GM20000 (cell line): ENCODE measurements around the gene TMEM39B.
"Not testable (repeated sequence)": the region's sequence is repeated elsewhere in the genome, so short reads cannot be mapped to it uniquely, and the experiment has no call there.

Experiments used
- DNase-seq: peaks from one replicate; pipeline ENCODE4 v3.0.0; 2012; ENCODE audit warnings: low spot score
- CTCF ChIP-seq: IDR thresholded peaks from 2 replicates; pipeline ENCODE4 v1.5.1; 2012; ENCODE audit warnings: mild to moderate bottlenecking, control low read depth; ENCODE audit errors: extremely low read depth, missing control alignments

The TMEM39B gene

DNA sequence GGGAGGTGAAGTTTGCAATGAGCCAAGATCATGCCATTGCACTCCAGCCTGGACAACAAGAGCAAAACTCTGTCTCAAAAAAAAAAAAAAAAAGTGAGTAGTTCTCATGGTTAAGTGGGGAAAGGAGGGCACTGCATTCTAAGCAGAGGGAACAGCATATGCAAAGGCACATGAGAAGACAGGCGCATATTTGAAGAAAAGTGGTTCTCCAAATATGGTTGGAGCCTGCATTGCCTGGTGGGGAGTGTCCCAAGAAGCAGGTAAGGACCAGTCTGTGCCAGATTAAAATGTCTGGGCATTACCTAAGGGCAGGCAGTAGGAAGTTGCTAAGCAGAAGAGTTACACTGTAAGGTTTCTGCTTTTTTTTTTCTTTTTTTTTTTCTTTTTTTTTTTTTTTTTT lies 32.6 kb downstream of the TMEM39B start:
- no peak for TF ChIP-seq CTCF
- no peak for DNase-seq

- TF ChIP-seq CTCF, result no peak
- DNase-seq, result no peak
Observed at GRCh38 chr1:32106663-32107275, 34.0 kb downstream of the TMEM39B start.

DNA sequence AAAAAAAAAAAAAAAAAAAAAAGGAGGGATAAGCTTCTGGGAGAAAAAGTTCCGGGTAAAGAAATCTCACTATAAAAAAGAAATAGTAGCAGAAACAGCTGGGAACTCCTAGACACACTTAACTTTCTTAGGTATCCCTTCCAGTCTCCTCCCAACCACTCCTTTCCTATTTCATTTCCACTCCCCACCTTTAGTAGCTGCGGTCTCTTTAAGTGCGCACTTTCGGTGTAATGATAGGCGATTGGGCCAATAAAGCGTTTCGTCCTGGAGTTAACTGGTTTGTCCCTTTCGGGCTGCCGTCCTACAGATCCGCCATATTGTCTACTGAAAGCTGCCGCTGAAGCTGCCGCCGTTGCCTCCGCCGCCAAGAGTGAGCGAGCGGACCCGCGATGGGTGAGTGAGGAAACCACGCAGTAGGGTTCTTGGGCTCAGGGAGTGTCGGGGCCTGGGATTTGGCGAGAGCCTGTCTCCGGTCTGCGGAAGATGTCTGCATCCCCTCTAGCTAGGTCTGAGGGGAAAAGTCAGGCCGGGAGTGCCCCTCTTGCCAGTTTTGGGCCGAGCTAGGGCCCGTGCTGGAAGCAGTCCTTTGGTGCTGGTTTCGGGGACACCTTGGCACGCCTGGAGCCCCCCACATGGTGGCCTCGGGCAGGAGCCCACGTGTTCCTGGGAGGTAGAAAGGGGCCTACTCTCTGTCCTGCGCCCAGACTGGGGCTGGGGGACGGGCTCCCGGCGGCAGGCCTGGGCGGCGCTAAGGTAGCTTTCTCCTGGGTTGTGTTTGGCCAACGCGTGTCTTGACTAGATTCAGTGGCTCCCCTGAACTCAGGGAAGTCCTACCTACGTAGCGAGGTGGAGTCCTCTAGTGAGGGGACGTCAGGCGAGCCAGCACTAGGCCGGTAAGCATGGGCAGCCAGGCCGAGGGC lies 35.3 kb downstream of the TMEM39B start, which contains the start of gene KPNA6:
KPNA6 (plus strand) TSS at position 315 of the 920 bp plus-strand sequence; CDS start at position 390, 75 bp downstream.
- peak; percentile 81 for DNase-seq
- no peak for TF ChIP-seq CTCF

- DNase-seq, result no peak
- no peak for TF ChIP-seq CTCF
Observed at GRCh38 chr1:32111040-32111623, 38.4 kb downstream of the TMEM39B start.

- DNase-seq, result no peak
- no peak for TF ChIP-seq CTCF
Observed at GRCh38 chr1:32111789-32112188, 39.0 kb downstream of the TMEM39B start.

- DNase-seq, result no peak
- TF ChIP-seq CTCF, result no peak
Observed at GRCh38 chr1:32112806-32113375, 40.2 kb downstream of the TMEM39B start.

- DNase-seq, result not testable (repeated sequence)
Observed at GRCh38 chr1:32113436-32113835, 40.7 kb downstream of the TMEM39B start.
